Astrocyte of the hippocampus (primary cell): ENCODE results near the gene ZBTB37.
"Not testable (repeated sequence)": the region's sequence is repeated elsewhere in the genome, so short reads cannot be mapped to it uniquely, and the experiment has no call there.

Source experiments
- DNase-seq: peaks from one replicate; pipeline ENCODE4 v3.0.0; 2011; ENCODE audit warnings: low read depth, low spot score

The ZBTB37 gene, protein sequence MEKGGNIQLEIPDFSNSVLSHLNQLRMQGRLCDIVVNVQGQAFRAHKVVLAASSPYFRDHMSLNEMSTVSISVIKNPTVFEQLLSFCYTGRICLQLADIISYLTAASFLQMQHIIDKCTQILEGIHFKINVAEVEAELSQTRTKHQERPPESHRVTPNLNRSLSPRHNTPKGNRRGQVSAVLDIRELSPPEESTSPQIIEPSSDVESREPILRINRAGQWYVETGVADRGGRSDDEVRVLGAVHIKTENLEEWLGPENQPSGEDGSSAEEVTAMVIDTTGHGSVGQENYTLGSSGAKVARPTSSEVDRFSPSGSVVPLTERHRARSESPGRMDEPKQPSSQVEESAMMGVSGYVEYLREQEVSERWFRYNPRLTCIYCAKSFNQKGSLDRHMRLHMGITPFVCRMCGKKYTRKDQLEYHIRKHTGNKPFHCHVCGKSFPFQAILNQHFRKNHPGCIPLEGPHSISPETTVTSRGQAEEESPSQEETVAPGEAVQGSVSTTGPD

DNA sequence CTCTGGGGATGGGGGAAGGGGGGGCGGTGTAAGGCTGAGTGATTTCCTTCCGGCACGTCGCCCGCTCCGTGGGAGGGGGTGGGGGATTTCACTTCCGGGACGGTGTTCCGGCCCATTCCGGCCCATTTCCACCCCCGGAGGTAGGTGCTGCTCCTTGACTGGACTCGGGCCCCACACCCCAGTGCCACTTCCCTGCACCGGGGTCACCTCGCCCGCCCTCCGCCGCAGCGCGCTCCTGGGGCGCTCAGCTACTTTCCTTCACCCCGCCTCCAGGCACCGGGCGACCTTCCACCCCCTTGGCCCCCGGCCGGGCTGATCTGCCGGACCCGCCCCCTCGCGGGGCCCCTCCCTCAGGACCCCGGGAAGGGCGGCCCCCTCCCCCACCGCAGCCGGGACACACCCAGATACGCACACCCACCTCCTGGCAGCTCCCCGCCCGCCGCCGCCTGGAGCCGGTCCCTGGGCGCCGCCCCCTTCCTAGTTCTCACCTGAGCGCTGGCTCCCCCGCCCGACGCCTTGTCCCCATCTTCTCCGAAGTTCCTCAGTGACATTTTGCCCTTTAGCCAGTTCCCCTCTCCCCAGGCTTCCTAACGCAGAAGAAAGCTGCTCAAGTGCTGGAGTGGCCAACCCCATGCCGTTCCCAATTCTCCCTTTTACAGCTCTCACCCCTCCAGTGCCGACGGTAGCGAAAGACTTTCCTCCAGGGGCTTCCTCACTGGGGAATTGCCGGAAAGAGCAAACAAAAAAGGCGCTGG lies at the start of gene ZBTB37:
Gene ZBTB37, plus strand, starts transcription at position 115 of the 755 bp plus-strand sequence. CDS start 1,846 bp downstream, outside the sequence.
- peak; percentile 88 for DNase-seq

DNA sequence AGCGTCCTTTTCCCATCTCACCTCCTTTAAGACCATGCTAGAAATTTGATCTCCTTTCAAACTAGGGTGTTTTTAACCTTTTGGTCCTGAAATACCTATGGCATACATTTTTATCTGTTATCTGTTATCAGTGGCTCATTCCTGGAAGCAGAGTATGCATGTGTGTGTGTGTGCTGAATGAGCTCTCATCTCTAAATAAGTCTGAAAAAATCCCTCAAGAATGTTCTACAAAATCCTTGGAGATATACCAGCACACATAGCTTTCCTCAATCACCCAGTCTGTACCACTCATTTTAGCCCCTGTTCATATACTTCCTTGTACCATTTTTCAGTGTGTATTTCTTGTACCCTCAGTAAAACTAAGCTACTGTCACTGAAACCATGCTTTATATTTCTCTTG lies 49.7 kb upstream of the ZBTB37 start:
- no peak for DNase-seq

DNA sequence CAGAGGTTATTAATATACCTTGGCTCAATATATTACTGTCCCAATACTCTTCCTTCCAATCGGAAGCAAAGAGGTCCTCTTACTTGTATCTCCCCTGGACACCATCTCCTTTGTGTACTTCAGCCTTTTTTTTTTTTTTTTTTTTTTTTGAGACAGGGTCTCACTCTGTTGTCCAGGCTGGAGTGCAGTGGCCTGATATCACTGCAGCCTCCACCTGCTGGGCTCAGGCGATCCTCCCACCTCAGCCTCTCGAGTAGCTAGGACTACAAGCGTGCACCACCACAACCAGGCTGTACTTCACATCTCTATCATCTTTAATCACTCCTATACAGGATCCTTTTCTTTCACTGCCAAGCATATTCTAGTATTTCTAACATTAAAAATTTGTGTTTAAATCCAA lies 46.5 kb upstream of the ZBTB37 start:
- DNase-seq, result no peak

DNA sequence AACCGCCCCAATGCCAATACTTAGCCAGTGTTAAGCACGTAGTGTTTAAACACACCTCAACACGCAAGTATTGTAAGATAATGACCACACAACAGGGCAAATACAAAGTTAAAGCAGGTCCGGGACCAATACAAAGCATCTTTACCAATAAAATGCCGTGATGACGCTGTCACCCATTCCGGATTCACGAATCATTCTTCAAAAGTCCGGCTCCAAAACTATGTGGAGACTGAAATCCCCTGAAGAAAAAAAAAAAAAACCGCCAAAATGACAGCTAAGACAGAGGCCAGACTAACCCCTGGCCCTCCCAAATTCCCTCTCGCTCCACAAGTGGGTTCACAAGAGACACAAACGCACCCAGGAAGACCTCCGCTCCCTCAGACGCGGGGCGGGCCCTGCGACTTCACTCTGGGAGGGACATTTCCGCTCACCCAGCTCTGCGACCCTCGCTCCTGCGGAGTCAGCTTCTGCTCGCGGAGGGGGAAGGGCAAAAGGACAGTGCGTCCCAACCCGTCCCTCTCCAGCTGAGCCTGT lies 44.3 kb upstream of the ZBTB37 start:
- no peak for DNase-seq

DNA sequence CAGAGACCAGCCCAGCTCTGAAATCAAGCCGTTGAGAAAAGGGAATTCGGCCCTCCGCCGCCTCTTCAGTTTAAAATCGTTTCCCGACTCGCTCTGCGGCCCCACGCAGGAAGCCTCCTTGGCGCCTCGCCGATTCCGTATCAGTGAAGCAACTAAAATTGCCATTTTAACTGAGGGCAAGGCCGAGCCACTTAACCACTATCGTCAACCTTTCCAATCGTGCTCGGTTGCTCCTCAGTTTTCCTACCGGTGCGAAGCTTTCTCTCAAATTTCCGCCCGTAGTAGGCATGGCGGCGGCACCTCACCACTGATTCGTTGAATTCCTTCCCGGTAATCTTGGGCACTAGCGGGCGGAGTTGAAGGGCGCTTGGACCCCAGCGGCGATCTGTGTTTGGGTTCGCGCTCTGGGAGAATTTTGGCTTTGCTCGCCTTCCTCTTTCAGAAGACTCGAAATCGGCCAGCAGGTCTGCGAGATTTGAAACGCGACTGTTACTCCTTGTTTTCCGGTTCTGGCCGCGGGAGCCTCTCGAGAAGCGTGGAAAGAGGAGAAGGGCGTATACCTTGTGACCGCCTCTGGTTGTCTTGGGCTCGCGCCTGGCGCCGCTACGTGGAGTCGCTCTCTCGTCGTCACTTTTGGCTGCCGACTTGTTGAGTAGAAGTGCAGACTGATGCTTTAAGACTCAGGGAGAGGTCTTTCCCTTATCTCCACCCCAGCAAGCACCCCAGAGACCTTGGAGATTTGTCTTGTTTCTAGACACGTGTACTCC lies 43.7 kb upstream of the ZBTB37 start, which contains the start of the genes CENPL and DARS2:
Gene CENPL, minus strand, starts transcription at position 569 of the 767 bp plus-strand sequence. CDS start 13,584 bp downstream, outside the sequence.
Gene DARS2, plus strand, starts transcription at position 359 of the 767 bp plus-strand sequence. CDS start 557 bp downstream, outside the sequence.
- peak; percentile 98 for DNase-seq

DNA sequence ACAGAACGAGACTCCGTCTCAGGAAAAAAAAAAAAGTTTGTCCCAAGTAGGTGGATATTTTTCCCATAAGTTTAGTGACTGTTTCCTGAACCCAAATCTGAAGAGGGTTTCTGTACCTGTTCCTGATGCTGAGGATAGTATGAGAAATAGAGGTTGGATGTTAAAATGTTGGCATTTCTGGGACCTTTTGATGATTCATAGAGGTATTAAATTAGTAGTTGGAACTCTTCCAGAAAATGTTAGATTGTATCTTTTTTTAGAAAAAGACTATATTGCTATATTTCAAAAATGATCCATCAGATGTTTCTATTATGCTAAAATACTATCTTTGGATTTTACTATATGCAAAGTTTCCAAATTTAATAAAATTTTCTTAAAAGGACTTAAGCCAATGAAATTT lies 40.6 kb upstream of the ZBTB37 start:
- no peak for DNase-seq

DNA sequence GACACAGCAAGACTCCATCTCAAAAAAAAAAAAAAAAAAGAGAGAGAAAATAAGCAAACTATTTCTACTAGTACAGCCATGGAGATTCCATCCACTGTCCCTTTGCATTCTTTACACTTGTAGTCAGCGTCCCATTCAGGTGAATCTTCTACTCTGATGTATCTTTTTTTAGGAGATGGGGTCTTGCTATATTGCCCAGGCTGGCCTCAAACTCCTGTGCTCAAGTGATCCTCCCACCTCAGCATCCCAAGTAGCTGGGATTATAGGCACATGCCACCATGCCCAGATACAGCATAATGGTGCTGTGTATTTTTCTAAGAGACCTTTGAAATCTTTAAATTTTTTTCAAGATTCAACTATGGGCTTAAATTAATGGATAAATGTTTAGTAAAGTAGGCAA lies 35.4 kb upstream of the ZBTB37 start:
- DNase-seq, result no peak

DNA sequence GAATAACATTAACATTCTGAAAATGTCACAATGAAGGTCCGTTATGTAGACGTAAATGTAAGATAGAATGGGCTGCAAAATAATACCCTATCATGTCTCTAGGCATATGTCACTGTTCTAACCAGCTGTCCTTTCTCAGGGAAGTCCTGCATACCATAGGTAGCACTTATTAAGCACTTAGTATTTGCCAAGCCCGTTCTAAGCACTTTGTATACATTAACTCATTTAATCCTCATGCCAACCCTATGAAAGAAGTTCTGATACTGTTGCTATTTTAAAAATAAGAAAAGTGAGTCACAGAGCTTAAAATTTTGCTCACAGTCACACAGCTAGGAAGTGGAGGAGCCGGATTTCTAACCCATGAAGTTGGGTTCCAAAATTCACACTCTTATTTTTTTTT lies 16.1 kb upstream of the ZBTB37 start:
- no peak for DNase-seq

DNA sequence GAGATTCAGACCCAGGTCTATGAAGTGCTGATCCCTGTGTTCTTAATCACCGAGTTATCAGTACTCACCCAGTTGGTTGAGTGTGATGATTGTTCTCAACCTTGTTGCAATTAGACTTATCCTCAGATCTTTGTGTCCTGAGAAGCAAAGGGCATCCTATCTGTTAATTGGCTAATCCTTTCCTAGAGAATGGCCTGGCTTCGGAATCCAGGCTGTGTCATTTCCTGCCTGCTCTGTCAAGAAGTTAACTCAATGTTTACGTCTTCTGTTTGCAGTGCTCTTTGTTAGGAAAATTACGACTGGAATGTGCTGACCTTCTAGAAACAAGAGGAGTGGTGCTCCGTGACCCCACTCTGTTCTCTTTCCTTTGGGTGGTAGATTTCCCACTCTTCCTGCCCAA lies 15.1 kb upstream of the ZBTB37 start:
- peak; percentile 64 for DNase-seq

DNA sequence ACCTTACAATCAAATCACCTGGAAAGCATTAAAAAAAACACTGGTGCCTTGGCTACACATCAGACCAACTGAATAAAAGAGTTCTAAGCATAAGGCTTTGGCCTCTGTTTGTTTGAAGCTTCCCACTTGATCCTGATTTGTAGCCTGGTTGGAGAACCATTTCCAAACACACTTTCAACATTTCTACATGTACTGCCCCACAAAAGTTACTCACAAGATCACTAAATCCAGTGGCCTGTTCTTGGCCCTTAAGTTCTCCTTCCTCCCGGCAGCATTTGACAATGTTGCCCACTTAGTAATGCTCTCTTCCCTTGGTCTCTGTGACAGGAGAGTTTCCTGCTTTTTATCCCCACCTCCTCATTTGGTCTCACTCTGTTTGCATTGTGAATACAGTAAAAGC lies 12.2 kb upstream of the ZBTB37 start:
- no peak for DNase-seq

DNA sequence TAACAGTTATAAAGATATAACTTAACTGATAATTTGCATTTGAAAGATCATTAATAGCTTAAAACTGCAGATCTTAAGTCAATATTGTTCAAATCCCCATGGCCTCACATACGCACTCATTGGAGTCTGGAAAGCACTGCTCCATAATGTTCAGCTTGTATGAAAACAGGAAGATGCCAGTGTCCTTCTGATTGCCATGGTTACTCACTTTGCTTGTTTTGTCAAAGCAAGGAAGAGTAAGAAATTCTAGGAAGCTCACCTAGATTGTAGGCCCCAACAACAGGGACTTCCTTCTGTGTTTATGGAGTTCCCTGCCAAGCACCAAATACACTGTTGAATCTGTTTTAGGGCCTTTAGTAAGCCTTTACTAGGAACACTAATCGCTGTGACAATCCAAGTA lies 11.3 kb upstream of the ZBTB37 start:
- DNase-seq, result no peak

DNA sequence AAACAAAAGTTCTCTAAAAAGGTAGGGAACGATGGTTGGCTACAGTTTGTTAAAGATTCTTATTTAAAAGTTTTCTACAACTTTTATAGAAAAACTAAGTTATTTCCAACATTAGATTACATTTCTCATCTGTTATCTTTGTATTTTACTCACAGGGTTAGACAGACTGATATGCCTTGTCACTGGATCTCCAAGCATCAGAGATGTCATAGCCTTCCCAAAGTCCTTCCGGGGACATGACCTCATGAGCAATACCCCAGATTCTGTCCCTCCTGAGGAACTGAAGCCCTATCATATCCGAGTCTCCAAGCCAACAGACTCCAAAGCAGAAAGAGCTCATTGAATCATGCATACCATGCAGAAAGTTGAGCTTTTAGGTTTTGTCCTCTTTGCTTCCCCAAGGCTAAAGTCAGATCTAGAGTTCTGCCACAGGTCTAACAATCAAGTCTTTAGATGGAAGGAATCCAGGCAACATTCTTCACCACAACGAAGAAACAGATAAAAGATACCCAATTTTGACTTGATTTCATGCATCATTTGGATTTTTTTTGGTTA lies 10.7 kb upstream of the ZBTB37 start:
- DNase-seq, result no peak

DNA sequence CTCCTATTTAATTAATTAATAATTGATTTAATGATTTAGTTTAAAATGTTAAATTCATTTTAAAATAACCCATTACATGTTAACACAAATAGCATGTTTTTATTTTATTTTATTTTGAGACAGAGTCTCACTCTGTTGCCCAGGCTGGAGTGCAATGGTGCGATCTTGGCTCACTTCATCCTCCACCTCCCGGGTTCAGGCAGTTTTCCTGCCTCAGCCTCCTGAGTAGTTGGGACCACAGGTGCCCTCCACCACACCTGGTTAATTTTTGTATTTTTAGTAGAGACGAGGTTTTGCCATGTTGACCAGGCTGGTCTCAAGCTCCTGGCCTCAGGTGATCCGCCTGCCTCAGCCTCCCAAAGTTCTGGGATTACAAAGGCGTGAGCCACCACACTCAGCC lies 8.6 kb upstream of the ZBTB37 start:
- DNase-seq, result not testable (repeated sequence)

DNA sequence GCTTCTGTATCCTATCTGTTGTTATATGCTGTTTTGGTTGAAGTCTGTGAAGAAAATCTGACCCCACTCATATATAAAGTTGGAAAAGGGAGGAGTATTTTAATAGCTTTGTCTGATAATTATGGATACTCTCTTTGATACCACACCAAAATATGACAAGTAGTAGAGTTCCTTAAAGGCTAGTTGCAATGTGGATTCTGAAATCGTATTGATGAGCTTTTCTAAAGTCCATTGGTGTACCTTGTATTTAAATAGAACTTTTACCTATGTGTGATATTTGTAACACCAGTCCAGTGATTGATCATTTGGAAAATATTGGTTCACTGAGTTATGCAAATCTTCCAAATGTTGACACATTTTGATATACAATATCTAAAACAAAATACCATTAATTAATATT lies 8.1 kb upstream of the ZBTB37 start:
- no peak for DNase-seq

DNA sequence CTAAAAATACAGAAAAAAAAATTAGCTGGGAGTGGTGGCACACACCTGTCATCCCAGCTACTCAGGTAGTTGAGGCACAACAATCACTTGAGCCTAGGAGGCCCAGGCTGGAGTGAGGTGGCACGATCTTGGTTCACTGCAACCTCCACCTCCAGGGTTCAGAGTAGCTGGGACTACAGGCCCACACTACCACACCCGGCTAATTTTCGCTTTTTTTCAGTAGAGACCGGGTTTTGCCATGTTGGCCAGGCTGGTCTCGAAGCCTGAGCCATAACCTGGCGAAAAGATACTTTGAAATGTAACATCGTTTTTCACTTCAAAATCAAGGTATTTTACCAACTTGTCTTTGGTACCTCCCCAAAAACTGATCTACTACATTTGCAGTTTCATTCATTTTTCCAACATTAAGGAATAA lies 6.4 kb upstream of the ZBTB37 start:
- DNase-seq, result no peak

DNA sequence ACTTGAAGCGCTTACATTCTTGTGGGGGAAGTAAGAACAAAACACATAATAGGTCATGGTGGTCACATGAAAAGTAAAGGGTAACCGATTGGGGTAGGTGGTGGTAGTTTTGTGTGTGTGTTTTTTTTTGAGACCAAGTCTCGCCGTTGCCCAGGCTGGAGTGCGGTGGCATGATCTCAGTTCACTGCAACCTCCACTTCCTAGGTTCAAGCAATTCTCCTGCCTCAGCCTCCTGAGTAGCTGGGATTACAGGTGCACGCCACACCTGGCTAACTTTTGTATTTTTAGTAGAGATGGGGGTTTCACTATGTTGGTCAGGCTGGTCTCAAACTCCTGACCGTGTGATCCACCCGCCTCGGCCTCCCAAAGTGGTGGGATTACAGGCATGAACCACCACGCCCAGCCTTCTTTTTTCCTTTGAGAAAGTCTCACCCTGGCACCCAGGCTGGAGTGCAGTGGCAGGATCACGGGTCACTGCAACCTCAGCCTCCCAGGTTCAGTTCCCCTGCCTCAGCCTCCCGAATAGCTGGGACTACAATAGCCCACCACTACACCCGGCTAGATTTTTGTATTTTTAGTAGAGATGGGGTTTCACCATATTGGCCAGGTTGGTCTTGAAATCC lies 5.9 kb upstream of the ZBTB37 start:
- DNase-seq, result not testable (repeated sequence)

DNA sequence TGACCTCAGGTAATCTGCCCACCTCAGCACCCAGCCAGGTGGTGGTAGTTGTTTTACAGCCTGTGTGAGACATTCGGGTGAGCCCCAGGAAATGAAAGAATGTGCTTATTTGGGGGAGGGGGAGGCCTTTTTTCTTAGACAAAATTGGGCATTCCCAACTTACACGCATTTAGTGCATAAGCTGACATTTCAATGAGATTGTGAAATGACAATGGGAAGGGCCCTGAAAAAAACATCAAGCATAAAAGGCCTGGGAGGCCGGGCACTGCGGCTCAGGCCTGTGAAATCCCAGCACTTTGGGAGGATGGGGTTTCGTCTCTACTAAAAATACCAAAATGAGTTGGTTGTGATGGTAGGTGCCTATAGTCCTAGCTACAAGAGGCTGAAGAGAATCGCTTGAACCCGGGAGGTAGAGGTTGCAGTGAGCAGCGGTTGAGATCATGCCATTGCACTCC lies 5.4 kb upstream of the ZBTB37 start:
- no peak for DNase-seq

DNA sequence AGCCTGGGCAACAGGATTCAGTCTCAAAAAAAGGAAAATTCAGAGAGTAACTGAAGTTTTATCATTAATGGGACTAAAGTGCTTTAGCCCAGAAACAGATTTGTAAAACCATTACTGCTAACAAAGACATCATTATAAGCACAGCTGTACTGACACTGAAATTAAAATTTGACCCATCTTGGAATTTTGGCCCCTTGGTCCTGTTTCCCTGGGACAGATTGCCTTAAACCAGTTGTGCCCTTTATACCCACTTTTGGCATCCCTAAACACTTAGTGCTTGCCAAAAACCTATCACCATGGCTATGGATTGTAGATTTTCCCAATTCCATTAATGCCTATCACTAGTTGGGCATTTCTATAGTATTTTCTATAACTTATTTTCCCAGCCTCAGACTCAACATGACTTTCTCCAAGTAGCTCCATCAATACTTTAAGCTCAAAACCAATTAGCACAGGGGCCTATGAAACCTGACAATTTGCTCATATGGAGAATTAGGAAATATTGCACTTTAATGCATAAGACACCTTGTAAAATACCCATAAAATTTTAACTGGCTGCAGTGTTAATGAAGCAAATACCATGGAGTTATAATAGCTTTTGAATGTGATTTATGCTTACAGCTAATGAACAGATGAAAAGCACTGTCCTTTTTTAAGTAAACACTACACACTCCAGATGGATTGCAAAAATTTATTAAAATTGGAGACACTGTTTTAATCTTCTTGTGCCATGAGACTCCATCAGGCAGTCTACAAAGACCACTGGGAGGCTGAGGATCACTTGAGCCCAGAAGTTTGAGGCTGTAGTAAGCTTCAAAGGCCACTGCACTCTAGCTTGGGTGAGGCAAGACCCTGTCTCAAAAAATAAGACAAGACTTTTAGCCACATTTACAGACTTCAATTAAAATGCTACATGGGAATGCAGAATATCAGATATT lies 4.7 kb upstream of the ZBTB37 start:
- no peak for DNase-seq

DNA sequence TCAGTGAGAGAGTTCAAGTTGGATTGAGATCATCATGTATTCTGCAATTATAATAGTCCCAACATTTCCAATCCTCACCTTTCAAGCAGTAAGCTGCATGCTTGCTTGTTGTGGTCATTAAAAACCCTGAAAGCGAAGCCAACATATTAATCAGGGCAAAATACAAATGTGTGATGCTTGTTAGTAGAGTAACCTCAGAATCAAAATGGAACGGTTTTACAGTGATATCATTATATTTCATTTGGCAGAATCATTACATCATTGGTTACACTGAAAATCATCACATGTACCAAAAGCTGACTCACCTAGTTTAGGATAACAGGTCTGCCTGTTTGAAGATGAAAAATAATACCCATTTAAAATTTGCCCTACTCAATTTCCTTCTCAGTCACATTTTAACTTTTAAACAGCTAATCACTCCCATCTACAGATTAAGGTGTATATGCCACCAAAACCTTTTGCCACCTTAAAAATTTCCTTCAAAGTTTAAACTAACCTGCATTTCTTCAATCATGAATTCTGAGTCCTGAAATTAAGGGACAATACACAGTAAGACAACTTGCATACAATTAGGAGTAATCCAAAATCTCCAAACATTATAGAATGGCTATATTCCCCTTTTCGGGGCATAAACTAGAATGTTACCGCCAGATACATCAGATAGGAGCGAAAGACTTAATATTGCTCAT lies 3.9 kb upstream of the ZBTB37 start:
- no peak for DNase-seq
